Measurements from ENCODE around the gene CATSPER1.

DNA sequence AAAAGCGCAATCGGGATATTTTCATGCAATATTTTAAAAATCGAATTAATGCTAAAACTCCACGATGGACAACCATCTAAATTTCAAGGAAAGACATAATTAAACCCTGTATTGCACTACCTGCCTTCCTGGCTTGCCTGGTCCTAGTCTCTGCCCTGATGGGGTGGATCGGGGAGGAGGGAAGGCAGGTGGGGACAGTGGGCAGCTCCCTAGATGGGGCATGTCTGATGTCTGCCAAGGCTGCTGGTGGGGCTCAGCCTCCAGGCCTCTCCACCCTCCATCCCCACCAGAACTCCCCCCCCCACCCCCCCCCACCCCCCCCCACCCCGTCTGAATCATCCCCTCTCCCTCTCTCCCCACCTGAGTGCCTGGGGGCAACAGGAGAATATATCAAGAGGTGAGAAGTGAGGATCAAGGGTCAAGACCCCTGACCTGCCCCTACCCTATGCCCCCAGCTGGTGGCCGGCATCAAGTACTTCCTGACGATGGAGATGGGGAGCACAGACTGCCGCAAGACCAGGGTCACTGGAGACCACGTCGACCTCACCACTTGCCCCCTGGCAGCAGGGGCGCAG lies 13.8 kb downstream of the CATSPER1 start:
- TF ChIP-seq, protein P1, sequence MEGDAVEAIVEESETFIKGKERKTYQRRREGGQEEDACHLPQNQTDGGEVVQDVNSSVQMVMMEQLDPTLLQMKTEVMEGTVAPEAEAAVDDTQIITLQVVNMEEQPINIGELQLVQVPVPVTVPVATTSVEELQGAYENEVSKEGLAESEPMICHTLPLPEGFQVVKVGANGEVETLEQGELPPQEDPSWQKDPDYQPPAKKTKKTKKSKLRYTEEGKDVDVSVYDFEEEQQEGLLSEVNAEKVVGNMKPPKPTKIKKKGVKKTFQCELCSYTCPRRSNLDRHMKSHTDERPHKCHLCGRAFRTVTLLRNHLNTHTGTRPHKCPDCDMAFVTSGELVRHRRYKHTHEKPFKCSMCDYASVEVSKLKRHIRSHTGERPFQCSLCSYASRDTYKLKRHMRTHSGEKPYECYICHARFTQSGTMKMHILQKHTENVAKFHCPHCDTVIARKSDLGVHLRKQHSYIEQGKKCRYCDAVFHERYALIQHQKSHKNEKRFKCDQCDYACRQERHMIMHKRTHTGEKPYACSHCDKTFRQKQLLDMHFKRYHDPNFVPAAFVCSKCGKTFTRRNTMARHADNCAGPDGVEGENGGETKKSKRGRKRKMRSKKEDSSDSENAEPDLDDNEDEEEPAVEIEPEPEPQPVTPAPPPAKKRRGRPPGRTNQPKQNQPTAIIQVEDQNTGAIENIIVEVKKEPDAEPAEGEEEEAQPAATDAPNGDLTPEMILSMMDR (conservative IDR thresholded peaks at IDR 0.05; ENCODE audit: low read depth, low read length): no peak
- TF ChIP-seq EZH2 (IDR thresholded peaks at IDR 0.05; ENCODE audit: borderline replicate concordance, low read depth, low read length, poor library complexity, severe bottlenecking): no peak

Data from A673 (cell line).